Measurements from ENCODE around the gene CALHM6. TPM values are rescaled to one million over a fixed set of nuclear protein-coding genes. Genes with fewer than 3 reads are reported as not detected.

CALHM6 gene
- total RNA-seq, 2 donors from 2014 or later = 2.3 to 3.1 TPM

- H3K4me3 ChIP-seq = no peak overlapping the region
- no peaks in the 10 kb centered on the region for H3K4me1 ChIP-seq
- TF ChIP-seq CTCF (IDR thresholded peaks at IDR 0.05) = no peak
- no peaks in the 10 kb centered on the region for H3K36me3 ChIP-seq
- no peak for DNase-seq (ENCODE audit: low spot score)
- no peaks in the 10 kb centered on the region for H3K9me3 ChIP-seq
- H3K27ac ChIP-seq = no peak overlapping the region
- H3K27me3 ChIP-seq = no peaks in the 10 kb centered on the region
These were observed 16.1 kb upstream of the CALHM6 start for GRCh38 chr6:116445102-116445501.

GRCh38 chr6:116446399-116446798 lies 14.8 kb upstream of the CALHM6 start:
- no peak overlapping the region for H3K27ac ChIP-seq
- no peaks in the 10 kb centered on the region for H3K4me1 ChIP-seq
- no peak overlapping the region for H3K4me3 ChIP-seq
- H3K36me3 ChIP-seq = no peaks in the 10 kb centered on the region
- DNase-seq (ENCODE audit: low spot score) = no peak
- no peaks in the 10 kb centered on the region for H3K27me3 ChIP-seq
- H3K9me3 ChIP-seq = no peaks in the 10 kb centered on the region
- no peak for TF ChIP-seq CTCF (IDR thresholded peaks at IDR 0.05)

GRCh38 chr6:116447052-116447451 lies 14.1 kb upstream of the CALHM6 start:
- no peak for TF ChIP-seq CTCF (IDR thresholded peaks at IDR 0.05)
- DNase-seq (ENCODE audit: low spot score) = no peak

GRCh38 chr6:116447496-116448011 lies 13.6 kb upstream of the CALHM6 start:
- no peaks in the 10 kb centered on the region for H3K36me3 ChIP-seq
- peak in 1 of 2 donors; percentile 12 for TF ChIP-seq CTCF (IDR thresholded peaks at IDR 0.05)
- no peak overlapping the region for H3K4me3 ChIP-seq
- no peaks in the 10 kb centered on the region for H3K9me3 ChIP-seq
- no peak overlapping the region for H3K27ac ChIP-seq
- H3K27me3 ChIP-seq = no peaks in the 10 kb centered on the region
- H3K4me1 ChIP-seq = no peaks in the 10 kb centered on the region
- DNase-seq (ENCODE audit: low spot score) = no peak

More at GRCh38 chr6:116447052-116447451, 14.1 kb upstream of the CALHM6 start:
- Histone ChIP-seq H3K27ac (no peak overlapping the region), H3K4me3 (no peak overlapping the region), H3K4me1 (no peaks in the 10 kb centered on the region), H3K27me3 (no peaks in the 10 kb centered on the region), H3K36me3 (no peaks in the 10 kb centered on the region), H3K9me3 (no peaks in the 10 kb centered on the region)

- no peak for TF ChIP-seq CTCF (IDR thresholded peaks at IDR 0.05)
- no peak for DNase-seq (ENCODE audit: low spot score)
- no peak overlapping the region for H3K4me3 ChIP-seq
- no peaks in the 10 kb centered on the region for H3K4me1 ChIP-seq
- H3K36me3 ChIP-seq = no peaks in the 10 kb centered on the region
- no peaks in the 10 kb centered on the region for H3K9me3 ChIP-seq
- H3K27me3 ChIP-seq = no peaks in the 10 kb centered on the region
- no peak overlapping the region for H3K27ac ChIP-seq
These were observed 11.6 kb upstream of the CALHM6 start for GRCh38 chr6:116449565-116449964.

GRCh38 chr6:116450185-116450710 lies 10.9 kb upstream of the CALHM6 start:
- Histone ChIP-seq H3K27me3 (no peaks in the 10 kb centered on the region), H3K4me1 (no peaks in the 10 kb centered on the region), H3K9me3 (no peaks in the 10 kb centered on the region), H3K27ac (no peak overlapping the region), H3K4me3 (no peak overlapping the region), H3K36me3 (no peaks in the 10 kb centered on the region)
- no peak for TF ChIP-seq CTCF (IDR thresholded peaks at IDR 0.05)
- no peak for DNase-seq (ENCODE audit: low spot score)

Data from right atrium auricular region (tissue), 2 donors.